ENCODE measurements around the gene SLC4A9. TPM values are rescaled to one million over a fixed set of nuclear protein-coding genes. Genes with fewer than 3 reads are reported as not detected.
A peak's percentile ranks its signal among the peaks of the same experiment; 100 is the strongest.

Gene SLC4A9
- total and polyA plus RNA-seq, 9 donors, result 0.13 TPM; not detected in 8

DNA sequence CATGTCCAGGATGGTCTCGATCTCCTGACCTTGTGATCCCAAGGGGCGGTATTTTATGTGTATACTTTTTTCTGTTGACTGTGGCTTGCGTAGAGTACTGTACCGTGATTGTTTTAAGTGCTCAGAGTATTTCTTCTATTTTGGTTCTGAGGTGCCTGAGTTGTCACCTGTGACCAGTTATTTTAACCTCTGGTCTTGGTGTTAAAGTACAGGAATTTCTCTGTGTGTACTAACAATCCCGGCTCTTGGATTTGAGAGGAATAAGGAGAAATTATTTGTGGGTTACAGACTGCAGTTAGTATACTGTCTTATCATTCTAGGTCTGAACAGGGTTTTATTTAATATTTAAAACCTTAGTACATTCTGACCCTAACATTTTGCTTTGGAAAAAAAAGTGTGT is 43.6 kb downstream of the SLC4A9 start:
- 50 to 66% (median 55%) methylated on average over 5 of the region's 5 CpGs for WGBS, 3 donors
- no peaks in the 10 kb centered on the region for H3K36me3 ChIP-seq
- intact Hi-C loops (cut with DNase I), result loop anchor here in 2 of 4 donors (5.0 to 10.0 kb wide), 3 partner anchors 144 to 241 kb away; partner anchors contain the start of genes EIF4EBP3 (in 1 of the 2), IK (in 1 of the 2), NDUFA2 (in 1 of the 2) and TMCO6 (in 1 of the 2)
- H3K27me3 ChIP-seq, result no peaks in the 10 kb centered on the region
- TF ChIP-seq CTCF (IDR thresholded peaks at IDR 0.05) (no peak), POLR2A (IDR thresholded peaks at IDR 0.05) (no peak), EP300 (IDR thresholded peaks at IDR 0.05) (no peak)
- no peak overlapping the region for H3K27ac ChIP-seq
- no peak for DNase-seq
- peak overlapping the region; percentile 100 for H3K4me3 ChIP-seq
- no peaks in the 10 kb centered on the region for H3K9me3 ChIP-seq
- H3K4me1 ChIP-seq (ENCODE audit: insufficient read depth), result peaks cover 21% of the 10 kb centered on the region

DNA sequence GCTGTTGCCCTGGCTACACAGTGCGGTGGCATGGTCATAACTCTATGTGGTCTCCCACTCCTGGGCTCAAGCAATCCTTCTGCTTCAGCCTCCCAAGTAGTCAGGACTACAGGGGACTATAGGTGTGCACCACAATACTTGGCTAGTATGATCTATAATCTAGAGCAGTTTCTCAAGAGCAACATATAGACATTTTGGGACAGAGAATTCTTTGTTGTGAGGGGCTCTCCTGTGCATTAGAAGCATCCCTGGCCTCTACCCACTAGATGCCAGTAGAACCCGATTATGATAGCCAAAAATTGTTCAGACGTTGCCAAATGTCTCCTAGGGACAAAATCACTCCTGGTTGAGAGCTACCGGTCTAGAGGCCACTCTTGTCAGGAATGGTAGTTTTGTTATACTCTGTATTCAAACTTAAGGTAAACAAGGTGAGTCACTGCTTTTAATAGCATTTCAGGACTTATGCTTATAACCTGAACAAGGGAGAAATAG is 48.8 kb downstream of the SLC4A9 start:
- peaks cover 10% of the 10 kb centered on the region for H3K4me1 ChIP-seq (ENCODE audit: insufficient read depth)
- no peak for DNase-seq
- no peak overlapping the region for H3K27ac ChIP-seq
- intact Hi-C loops (cut with DNase I), result loop anchor here in 1 of 4 donors (10.0 kb wide), 1 partner anchor 236 kb away; the partner anchor contains the start of genes IK and NDUFA2
- no peaks in the 10 kb centered on the region for H3K9me3 ChIP-seq
- WGBS, 3 donors, result 32 to 42% (median 35%) methylated on average over 4 of the region's 4 CpGs
- no peak overlapping the region for H3K4me3 ChIP-seq
- H3K36me3 ChIP-seq, result no peaks in the 10 kb centered on the region
- TF ChIP-seq CTCF (IDR thresholded peaks at IDR 0.05) (no peak), EP300 (IDR thresholded peaks at IDR 0.05) (no peak), POLR2A (IDR thresholded peaks at IDR 0.05) (no peak)
- H3K27me3 ChIP-seq, result no peaks in the 10 kb centered on the region

DNA sequence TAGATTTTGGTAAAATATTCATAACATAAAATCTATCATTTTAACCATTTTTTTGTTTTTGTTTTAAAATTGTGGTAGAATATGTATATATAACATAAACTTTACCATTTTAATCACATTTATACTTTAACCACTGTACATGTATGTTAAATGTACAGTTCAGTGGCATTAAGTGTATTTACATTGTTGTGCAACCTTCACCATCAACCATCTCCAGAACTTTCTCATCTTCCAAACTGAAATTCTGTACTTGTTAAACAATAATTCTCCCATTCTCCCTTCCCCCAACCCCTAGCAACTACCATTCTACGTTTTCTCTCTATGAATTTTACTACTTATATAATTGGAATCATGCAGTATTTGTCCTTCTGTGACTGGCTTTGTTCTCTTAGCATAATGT is 53.2 kb downstream of the SLC4A9 start:
- H3K27ac ChIP-seq, result no peak overlapping the region
- no peak for DNase-seq
- no peak overlapping the region for H3K4me3 ChIP-seq
- H3K27me3 ChIP-seq, result no peaks in the 10 kb centered on the region
- intact Hi-C loops (cut with DNase I), result no loop called here
- peaks cover 2% of the 10 kb centered on the region for H3K4me1 ChIP-seq (ENCODE audit: insufficient read depth)
- H3K36me3 ChIP-seq, result no peaks in the 10 kb centered on the region
- no peaks in the 10 kb centered on the region for H3K9me3 ChIP-seq
- WGBS, 3 donors, result 63 to 81% (median 72%) methylated on average over 1 of the region's 1 CpG
- no peak for TF ChIP-seq EP300 (IDR thresholded peaks at IDR 0.05)
- TF ChIP-seq POLR2A (IDR thresholded peaks at IDR 0.05), result no peak
- no peak for TF ChIP-seq CTCF (IDR thresholded peaks at IDR 0.05)

GRCh38 chr5:140417235-140417634 is 57.2 kb downstream of the SLC4A9 start:
- no peak for TF ChIP-seq CTCF (IDR thresholded peaks at IDR 0.05)
- no peak for TF ChIP-seq EP300 (IDR thresholded peaks at IDR 0.05)
- TF ChIP-seq POLR2A (IDR thresholded peaks at IDR 0.05), result no peak
- intact Hi-C loops (cut with DNase I), result loop anchor here in 1 of 4 donors (5.0 kb wide), 1 partner anchor 1495 kb away; no protein-coding TSS in a partner anchor
- WGBS, 3 donors, result 95 to 98% (median 97%) methylated on average over 2 of the region's 2 CpGs

More at GRCh38 chr5:140417235-140417634, 57.2 kb downstream of the SLC4A9 start:
- Histone ChIP-seq H3K36me3 (no peaks in the 10 kb centered on the region), H3K9me3 (no peaks in the 10 kb centered on the region), H3K27ac (no peak overlapping the region), H3K4me1 (ENCODE audit: insufficient read depth) (peaks cover 4% of the 10 kb centered on the region), H3K27me3 (no peaks in the 10 kb centered on the region), H3K4me3 (no peak overlapping the region)
- DNase-seq, result no peak
